Breast epithelium (tissue), 4 donors: ENCODE measurements around the gene PIK3CA. TPM values are rescaled to one million over a fixed set of nuclear protein-coding genes. Genes with fewer than 3 reads are reported as not detected.

Experiments used
- DNase-seq, 2 donors: peaks; one replicate each; pipeline ENCODE4 v3.0.0-alpha.2; 2019; ENCODE audit warnings: low spot score in 2 of 2
- H3K27ac ChIP-seq, 2 donors: fragments of 200-600 bp; sonication (generic) in 1 of 2; one replicate each; pipeline ENCODE4 v1.5.1; 2016 to 2019; ENCODE audit warnings: mild to moderate bottlenecking in 1 of 2
- H3K27me3 ChIP-seq, 2 donors: fragments of 200-600 bp; sonication (generic) in 1 of 2; one replicate each; pipeline versions ENCODE4 v1.5.1 to v1.6.0; 2017 to 2019; ENCODE audit warnings: control low read depth in 1 of 2, mild to moderate bottlenecking in 1 of 2
- H3K36me3 ChIP-seq: fragments of 200-600 bp; one replicate; pipeline ENCODE4 v1.5.1; 2019
- H3K4me1 ChIP-seq, 2 donors: fragments of 200-600 bp; sonication (generic); one replicate each; pipeline ENCODE4 v1.5.1; 2016 to 2019; ENCODE audit warnings: control low read depth in 1 of 2
- H3K4me3 ChIP-seq, 3 donors: fragments of 200-600 bp; sonication (generic); 1 replicate in 2 of 3; 2 replicates in 1 of 3; pipeline ENCODE4 v1.5.1; 2016 to 2019; ENCODE audit warnings: mild to moderate bottlenecking in 3 of 3, moderate library complexity in 2 of 3
- H3K9me3 ChIP-seq, 2 donors: fragments of 200-600 bp; sonication (generic) in 1 of 2; one replicate each; pipeline ENCODE4 v1.5.1; 2016 to 2019; ENCODE audit warnings: control low read depth in 1 of 2
- CTCF ChIP-seq, 3 donors: fragments of 450-650 bp; IDR thresholded peaks; one replicate each; pipeline ENCODE4 v1.5.1; 2016 to 2017; ENCODE audit warnings: antibody characterized with exemption in 3 of 3, mild to moderate bottlenecking in 3 of 3, moderate library complexity in 3 of 3
- POLR2A ChIP-seq: fragments of 450-650 bp; IDR thresholded peaks from one replicate; pipeline ENCODE4 v1.6.1; 2016; ENCODE audit warnings: antibody characterized with exemption, mild to moderate bottlenecking, moderate library complexity
- POLR2AphosphoS5 ChIP-seq, 3 donors: sonication (generic); formaldehyde crosslinking; IDR thresholded peaks; one replicate each; pipeline ENCODE4 v1.6.1; 2017; ENCODE audit warnings: antibody characterized with exemption in 3 of 3
- intact Hi-C: fragments of 100-400 bp; cut with DNase I; formaldehyde crosslinking; loops from one replicate; pipeline ENCODE4 v1.15.1; 2023; ENCODE audit warnings: low total_unique reads
- total RNA-seq, 3 donors: library from RNA; depleted of rRNA; stranded (reverse); fragments of >200 nt; gene quantifications; one replicate each; pipeline ENCODE4 v1.1.0, GENCODE V29; 2016

The PIK3CA gene
- total RNA-seq, 3 donors from 2014 or later: 34.1 to 43.0 (median 38.4) TPM

GRCh38 chr3:179149406-179149867 lies 1.3 kb downstream of the PIK3CA start:
- intact Hi-C loops: loop anchor here (10.0 kb wide), 1 partner anchor 165 kb away; no protein-coding TSS in a partner anchor
- peak overlapping the region; percentile 98 to 99 for H3K27ac ChIP-seq
- DNase-seq: no peak

GRCh38 chr3:179149951-179150350 lies 1.8 kb downstream of the PIK3CA start:
- Histone ChIP-seq H3K27me3 (no peaks in the 10 kb centered on the region), H3K27ac (peak overlapping the region; percentile 98 to 99), H3K4me3 (peak overlapping the region; percentile 94 to 99 (median 97)), H3K36me3 (no peaks in the 10 kb centered on the region), H3K9me3 (no peaks in the 10 kb centered on the region), H3K4me1 (peaks cover 0 to 12% of the 10 kb centered on the region in 2 donors)
- DNase-seq: no peak
- TF ChIP-seq POLR2AphosphoS5 (IDR thresholded peaks at IDR 0.05) (no peak), CTCF (IDR thresholded peaks at IDR 0.05) (no peak), POLR2A (no peak)
- intact Hi-C loops: loop anchor here (10.0 kb wide), 1 partner anchor 165 kb away; no protein-coding TSS in a partner anchor

More at GRCh38 chr3:179149406-179149867, 1.3 kb downstream of the PIK3CA start:
- no peak for TF ChIP-seq POLR2AphosphoS5 (IDR thresholded peaks at IDR 0.05)
- no peaks in the 10 kb centered on the region for H3K27me3 ChIP-seq
- peak overlapping the region; percentile 94 to 99 (median 97) for H3K4me3 ChIP-seq
- H3K4me1 ChIP-seq: peaks cover 0 to 12% of the 10 kb centered on the region in 2 donors
- H3K36me3 ChIP-seq: no peaks in the 10 kb centered on the region
- no peaks in the 10 kb centered on the region for H3K9me3 ChIP-seq

DNA sequence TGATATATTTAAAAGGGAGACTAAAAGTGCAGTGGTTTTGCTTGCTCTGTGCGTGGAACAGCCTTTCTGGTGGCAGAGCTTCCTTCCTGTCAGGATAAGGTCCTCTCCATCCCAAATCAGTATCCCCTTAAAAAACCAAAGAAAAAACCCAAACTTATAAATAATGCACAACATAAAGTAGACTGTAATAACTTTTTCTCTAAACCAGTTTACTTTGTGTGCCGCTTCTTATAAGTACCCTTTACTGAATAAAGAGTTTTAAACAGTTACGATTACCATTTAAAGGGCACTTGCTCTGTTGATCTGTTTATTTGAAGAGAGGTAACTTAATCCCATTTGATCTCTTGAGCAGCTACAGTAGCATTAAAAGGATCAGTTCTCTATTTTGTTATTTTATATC lies 2.5 kb downstream of the PIK3CA start:
- Histone ChIP-seq H3K4me1 (peaks cover 0 to 12% of the 10 kb centered on the region in 2 donors), H3K9me3 (no peaks in the 10 kb centered on the region), H3K27me3 (no peaks in the 10 kb centered on the region), H3K27ac (peak overlapping the region in 1 of 2 donors; percentile 21), H3K36me3 (no peaks in the 10 kb centered on the region), H3K4me3 (peak overlapping the region in 2 of 3 donors; percentile 94 to 97)
- DNase-seq: no peak
- intact Hi-C loops: no loop called here
- TF ChIP-seq CTCF (IDR thresholded peaks at IDR 0.05): no peak
- TF ChIP-seq POLR2AphosphoS5 (IDR thresholded peaks at IDR 0.05): no peak
- no peak for TF ChIP-seq POLR2A

DNA sequence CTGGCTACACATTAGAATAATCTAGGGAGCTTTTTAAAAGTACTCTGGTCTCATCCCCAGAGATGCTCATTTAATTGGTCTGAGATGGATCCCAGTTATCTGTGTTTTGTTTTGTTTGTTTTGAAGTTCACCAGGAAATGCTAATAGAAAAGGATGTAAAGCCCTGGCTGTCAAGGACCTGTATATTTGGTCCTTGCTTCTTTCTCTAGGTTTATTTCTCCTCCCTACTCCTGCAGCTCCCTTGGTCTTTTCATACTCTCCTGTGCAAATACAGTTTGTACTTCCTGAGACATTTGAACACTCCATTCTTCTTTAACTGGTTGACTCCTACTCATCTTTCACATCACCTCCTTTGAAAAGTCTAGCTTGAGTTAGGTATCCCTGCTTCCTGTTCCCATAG lies 3.3 kb downstream of the PIK3CA start:
- intact Hi-C loops: no loop called here
- Histone ChIP-seq H3K36me3 (no peaks in the 10 kb centered on the region), H3K4me1 (peaks cover 0 to 12% of the 10 kb centered on the region in 2 donors), H3K27me3 (no peaks in the 10 kb centered on the region), H3K27ac (no peak overlapping the region), H3K4me3 (no peak overlapping the region), H3K9me3 (no peaks in the 10 kb centered on the region)
- TF ChIP-seq POLR2A (no peak), CTCF (IDR thresholded peaks at IDR 0.05) (no peak), POLR2AphosphoS5 (IDR thresholded peaks at IDR 0.05) (no peak)
- no peak for DNase-seq

- TF ChIP-seq POLR2AphosphoS5 (IDR thresholded peaks at IDR 0.05) (no peak), POLR2A (no peak), CTCF (IDR thresholded peaks at IDR 0.05) (no peak)
- Histone ChIP-seq H3K36me3 (no peaks in the 10 kb centered on the region), H3K4me1 (peaks cover 0 to under 1% of the 10 kb centered on the region in 2 donors), H3K9me3 (no peaks in the 10 kb centered on the region), H3K27ac (peak overlapping the region in 1 of 2 donors; percentile 20), H3K4me3 (no peak overlapping the region), H3K27me3 (no peaks in the 10 kb centered on the region)
- DNase-seq: no peak
- intact Hi-C loops: no loop called here
Observed at GRCh38 chr3:179156170-179156569, 8.0 kb downstream of the PIK3CA start.
